ENCODE results near the gene TMEM139.

DNA sequence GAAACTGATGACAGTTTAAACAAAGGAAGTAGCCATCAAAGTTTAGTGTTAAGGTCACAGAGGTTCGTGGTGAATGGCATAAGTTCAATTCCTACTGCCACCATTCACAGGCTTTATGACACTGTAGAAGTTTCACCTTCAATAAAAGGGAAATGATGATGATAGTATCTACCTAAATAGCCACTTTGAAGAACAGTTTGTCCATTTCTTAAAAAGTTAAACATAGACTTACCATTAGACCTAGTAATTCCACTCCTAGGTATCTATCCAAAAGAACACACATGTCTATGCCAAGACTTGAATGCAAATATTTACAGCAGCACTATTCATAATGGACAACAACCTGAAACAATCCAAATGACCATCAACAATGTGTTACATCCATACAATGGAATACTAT is 40.4 kb upstream of the TMEM139 start:
- TF ChIP-seq, protein P1, sequence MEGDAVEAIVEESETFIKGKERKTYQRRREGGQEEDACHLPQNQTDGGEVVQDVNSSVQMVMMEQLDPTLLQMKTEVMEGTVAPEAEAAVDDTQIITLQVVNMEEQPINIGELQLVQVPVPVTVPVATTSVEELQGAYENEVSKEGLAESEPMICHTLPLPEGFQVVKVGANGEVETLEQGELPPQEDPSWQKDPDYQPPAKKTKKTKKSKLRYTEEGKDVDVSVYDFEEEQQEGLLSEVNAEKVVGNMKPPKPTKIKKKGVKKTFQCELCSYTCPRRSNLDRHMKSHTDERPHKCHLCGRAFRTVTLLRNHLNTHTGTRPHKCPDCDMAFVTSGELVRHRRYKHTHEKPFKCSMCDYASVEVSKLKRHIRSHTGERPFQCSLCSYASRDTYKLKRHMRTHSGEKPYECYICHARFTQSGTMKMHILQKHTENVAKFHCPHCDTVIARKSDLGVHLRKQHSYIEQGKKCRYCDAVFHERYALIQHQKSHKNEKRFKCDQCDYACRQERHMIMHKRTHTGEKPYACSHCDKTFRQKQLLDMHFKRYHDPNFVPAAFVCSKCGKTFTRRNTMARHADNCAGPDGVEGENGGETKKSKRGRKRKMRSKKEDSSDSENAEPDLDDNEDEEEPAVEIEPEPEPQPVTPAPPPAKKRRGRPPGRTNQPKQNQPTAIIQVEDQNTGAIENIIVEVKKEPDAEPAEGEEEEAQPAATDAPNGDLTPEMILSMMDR (IDR thresholded peaks at IDR 0.05): no peak
- TF ChIP-seq POLR2A (IDR thresholded peaks at IDR 0.05): no peak

Data from testis (tissue), 2 donors.